NB4 (cell line): ENCODE data around the gene NRXN3.

Experiments used
- CTCF ChIP-seq: IDR thresholded peaks from one replicate; pipeline ENCODE4 v1.5.1; 2012; ENCODE audit warnings: low read depth, low read length
- POLR2A ChIP-seq: IDR thresholded peaks from 2 replicates; pipeline ENCODE4 v1.6.1; 2011; ENCODE audit warnings: mild to moderate bottlenecking; ENCODE audit not compliant: insufficient read length; ENCODE audit errors: extremely low read depth

- TF ChIP-seq CTCF (no peak), POLR2A (no peak)
Observed at GRCh38 chr14:79242666-79243065, 1072.5 kb downstream of the NRXN3 start.
